HG03039 (cell line): ENCODE measurements around the gene SERTAD1.

ENCODE experiments used
- ATAC-seq: cut with Tn5 transposase; IDR thresholded peaks from one replicate; pipeline ENCODE4 v1.9.1; 2021; ENCODE audit warnings: mild to moderate bottlenecking, moderate library complexity; ENCODE audit not compliant: unreplicated experiment

SERTAD1 gene

DNA sequence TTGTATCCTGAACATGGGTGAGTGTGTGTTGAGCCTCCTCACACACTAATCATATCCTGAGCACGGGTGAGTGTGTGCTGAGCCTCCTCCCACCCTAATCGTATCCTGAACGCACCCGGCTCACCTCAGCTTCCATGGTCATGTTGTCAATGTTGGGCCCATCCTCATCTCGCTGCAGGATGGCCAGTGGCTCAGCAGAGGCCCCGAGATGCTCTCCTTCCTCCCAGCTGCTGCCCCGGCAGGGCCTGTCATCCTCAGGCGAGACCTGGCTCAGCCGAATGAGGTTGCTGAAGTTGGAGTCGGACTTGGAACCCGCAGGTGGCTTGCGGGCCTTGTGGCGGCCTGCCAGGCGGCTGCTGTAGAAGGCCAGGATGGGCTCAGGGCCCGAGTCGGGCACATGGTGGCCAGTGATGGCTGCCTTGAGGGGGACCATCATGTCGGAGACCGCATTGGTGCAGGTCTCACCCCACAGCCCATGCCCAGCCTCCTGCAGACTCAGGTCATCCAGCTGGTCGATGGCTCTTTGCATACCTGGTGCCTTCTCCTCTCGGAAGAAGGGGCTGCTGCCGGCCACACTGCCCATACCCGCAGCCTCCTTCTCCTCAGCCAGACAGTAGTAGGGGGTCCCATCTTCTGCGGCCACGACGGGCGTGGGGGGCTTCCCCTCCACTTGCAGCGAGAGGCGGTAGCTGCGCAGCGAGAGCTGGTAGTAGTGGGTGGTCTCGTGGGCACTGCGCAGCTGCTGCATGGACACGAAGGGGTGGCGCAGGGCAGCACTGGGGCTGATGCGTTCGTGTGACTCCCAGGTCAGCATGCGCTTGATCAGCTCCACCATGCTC is 45.4 kb downstream of the SERTAD1 start:
- no peak for ATAC-seq

- no peak for ATAC-seq
These were observed 46.2 kb downstream of the SERTAD1 start for GRCh38 chr19:40379446-40380198.

DNA sequence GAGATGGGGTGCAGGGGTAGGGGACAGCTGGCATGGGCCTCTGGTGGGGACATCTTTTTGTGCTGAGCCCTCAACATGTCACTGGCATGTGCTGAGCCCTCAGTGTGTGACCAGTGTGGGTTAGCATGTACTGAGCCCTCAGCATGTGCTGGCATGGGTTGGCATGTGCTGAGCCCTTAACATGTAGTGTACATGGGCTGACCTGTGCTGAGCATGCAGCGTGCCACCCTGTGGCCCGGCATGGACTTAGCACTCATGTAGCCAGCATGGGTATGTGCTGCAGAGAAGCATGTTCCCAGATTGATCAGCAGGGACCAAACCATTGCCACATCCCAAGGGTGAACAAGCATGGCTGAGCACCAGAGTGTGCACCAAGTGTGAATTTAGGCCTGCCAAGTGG is 47.3 kb downstream of the SERTAD1 start:
- no peak for ATAC-seq

GRCh38 chr19:40377876-40378385 is 47.9 kb downstream of the SERTAD1 start:
- ATAC-seq, result no peak

DNA sequence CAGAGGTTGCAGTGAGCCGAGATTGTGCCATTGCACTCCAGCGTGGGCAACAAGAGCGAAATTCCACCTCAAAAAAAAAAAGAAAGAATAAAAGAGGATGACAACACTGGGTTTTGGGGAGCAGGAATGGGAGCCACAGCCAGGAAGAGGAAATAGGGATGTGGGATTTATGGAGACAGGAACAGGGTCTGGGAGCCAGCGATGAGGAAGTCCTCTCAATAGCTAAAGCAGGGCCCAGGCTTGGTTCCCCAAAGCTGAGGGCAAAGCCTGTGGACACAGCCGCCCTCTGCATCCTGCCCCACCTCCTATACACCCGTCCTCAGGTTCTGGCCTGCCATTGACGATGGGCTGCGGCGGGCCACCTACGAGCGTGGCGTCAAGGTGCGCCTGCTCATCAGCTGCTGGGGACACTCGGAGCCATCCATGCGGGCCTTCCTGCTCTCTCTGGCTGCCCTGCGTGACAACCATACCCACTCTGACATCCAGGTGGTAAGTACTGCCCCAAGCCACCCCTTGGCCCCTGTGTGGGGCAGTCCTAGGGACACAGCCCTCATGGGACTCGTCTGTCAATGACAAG is 49.4 kb downstream of the SERTAD1 start:
- ATAC-seq, result no peak

DNA sequence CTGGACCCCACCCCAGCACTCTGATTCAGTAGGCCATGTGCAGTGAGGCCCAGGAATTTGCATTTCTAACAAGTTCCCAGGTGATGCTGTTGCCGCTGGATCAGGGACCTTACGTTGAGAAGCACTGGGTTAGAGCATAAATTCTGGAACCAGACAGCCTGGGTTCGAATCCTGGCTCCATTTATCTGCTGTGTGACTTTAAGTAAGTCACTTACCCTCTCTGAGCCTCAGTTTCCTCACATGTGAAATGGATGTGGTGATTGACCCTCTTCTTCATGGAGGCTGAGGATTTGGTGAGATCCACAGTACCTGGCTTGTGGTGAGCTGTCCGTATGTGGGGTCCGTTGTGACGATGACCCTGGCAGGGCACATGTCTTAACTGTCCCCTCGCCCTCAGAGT is 51.7 kb downstream of the SERTAD1 start:
- no peak for ATAC-seq

DNA sequence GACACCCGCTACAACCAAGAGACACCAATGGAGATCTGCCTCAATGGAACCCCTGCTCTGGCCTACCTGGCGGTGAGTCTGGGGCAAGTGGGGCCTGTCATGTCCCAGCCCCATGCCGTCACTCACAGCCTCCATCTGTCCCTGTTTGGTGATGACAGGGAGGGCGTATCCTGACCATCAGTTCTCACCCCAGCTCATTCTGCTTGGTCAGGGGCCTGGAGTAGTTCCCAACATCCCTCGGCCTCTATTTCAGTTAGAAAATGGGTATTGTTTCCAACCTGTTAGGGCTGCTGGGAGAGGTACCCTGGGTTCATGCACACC is 54.0 kb downstream of the SERTAD1 start:
- no peak for ATAC-seq
